GM13976 (cell line): Measurements from ENCODE around the gene ZNF221.
"Not testable (repeated sequence)": the region's sequence is repeated elsewhere in the genome, so short reads cannot be mapped to it uniquely, and the experiment has no call there.

Source experiments
- DNase-seq: peaks from one replicate; pipeline ENCODE4 v3.0.0; 2012; ENCODE audit warnings: low spot score
- in situ Hi-C: fragments of 300-500 bp; cut with MboI; formaldehyde crosslinking; loops from one replicate; pipeline ENCODE4 v1.12.0; 2022; ENCODE audit warnings: low sequenced_read_pairs, mixed read lengths, inconsistent platforms; ENCODE audit not compliant: unreplicated experiment
- TF ChIP-seq, protein P1 (sequence below): IDR thresholded peaks from 2 replicates; pipeline ENCODE4 v1.5.1; 2012; ENCODE audit warnings: borderline replicate concordance, mild to moderate bottlenecking; ENCODE audit not compliant: insufficient read depth; ENCODE audit errors: extremely low read depth, missing control alignments, control extremely low read depth

The ZNF221 gene

DNA sequence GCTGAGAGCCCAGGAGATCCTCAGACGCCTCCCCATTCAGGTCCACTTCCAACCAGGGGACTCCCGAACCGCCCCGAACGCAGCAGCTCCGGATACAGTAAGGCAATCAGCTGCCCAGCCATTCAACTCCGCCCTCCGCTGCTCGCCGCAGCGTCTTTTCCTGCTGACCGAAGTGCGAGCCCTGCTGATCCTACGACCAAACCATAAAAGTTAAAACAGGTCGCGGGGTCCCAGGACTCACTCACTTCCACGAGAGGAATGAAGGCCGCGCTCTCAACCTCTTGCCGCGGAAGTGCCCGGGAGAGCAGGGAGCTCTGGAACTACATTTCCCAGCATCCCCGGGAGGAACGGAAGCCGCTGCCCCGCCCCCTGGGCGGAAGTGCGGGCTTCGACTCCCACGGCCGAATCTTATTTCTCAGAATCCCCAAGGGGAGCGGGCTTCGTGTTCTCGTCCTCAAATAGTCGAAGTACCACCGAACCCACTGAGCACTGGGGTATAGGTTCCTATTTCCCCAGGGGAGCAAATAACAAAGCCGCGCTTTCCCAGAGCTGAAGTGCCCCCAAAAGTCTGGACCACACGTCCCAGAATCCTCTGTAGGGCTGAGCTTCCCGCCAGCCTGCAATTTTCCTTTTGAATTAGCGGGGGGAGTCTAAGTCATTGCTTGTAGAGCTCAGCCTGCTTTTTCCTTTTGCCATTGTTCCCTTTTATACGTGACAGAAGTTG, 15.9 kb upstream of the ZNF221 start, which contains the start of gene ZNF45:
TSS of gene ZNF45 (minus strand) at position 298 of the 724 bp plus-strand sequence. CDS start 13,097 bp downstream, outside the sequence.
- DNase-seq, result peak; percentile 93
- TF ChIP-seq, protein P1, sequence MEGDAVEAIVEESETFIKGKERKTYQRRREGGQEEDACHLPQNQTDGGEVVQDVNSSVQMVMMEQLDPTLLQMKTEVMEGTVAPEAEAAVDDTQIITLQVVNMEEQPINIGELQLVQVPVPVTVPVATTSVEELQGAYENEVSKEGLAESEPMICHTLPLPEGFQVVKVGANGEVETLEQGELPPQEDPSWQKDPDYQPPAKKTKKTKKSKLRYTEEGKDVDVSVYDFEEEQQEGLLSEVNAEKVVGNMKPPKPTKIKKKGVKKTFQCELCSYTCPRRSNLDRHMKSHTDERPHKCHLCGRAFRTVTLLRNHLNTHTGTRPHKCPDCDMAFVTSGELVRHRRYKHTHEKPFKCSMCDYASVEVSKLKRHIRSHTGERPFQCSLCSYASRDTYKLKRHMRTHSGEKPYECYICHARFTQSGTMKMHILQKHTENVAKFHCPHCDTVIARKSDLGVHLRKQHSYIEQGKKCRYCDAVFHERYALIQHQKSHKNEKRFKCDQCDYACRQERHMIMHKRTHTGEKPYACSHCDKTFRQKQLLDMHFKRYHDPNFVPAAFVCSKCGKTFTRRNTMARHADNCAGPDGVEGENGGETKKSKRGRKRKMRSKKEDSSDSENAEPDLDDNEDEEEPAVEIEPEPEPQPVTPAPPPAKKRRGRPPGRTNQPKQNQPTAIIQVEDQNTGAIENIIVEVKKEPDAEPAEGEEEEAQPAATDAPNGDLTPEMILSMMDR, result no peak
- in situ Hi-C loops, result no loop called here

DNA sequence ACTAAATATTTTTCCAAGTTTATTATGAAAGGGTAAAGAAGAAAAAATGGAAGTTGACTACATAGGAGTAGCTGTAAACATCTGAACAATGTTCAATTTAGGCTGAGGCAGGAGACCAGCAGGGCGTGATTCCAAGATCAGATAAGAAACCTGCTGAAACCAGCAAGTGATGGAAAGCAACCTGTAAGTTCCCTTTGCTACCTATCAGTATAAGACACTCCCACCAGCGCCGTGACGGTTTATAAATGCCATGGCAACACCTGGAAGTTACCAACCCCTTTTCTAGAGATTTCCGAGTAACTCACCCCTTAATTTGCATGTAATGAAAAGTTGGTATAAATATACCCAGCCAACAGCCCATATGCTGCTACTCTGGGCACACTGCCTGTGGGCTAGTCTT, 14.8 kb upstream of the ZNF221 start:
- in situ Hi-C loops, result no loop called here
- DNase-seq, result no peak
- TF ChIP-seq, protein P1, result no peak

DNA sequence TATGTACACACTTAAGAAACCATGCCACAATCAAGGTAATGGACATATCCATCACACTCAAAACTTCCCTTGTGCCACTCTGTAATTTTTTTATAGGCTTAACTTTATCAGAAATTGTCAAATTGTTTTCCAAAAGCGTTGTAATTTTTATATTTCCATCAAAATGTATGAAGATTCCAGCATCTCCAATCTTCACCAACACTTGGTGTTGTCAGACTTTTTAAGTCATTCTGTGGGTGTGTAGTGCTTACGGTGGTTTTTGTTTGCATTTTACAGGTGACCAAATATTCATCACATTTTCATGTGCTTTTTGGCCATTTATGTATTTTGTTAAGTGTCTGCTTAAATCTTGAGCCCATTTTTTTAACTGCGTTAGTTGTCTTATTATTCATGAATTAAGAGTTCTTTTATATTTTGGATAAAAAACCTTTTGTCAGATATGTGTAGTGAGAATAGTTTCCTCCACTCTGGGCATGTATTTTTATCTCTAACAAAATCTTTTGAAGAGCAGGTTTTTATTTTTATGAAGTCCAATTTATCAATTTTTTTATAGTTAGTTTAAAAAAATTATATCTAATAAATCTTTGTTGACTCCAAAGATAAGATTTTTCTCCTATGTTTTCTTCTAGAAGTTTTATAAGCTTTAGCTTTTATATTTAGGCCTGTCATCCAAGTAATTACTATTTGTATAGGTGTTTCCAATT, 11.3 kb upstream of the ZNF221 start:
- in situ Hi-C loops, result no loop called here
- no peak for DNase-seq
- TF ChIP-seq, protein P1, result no peak

DNA sequence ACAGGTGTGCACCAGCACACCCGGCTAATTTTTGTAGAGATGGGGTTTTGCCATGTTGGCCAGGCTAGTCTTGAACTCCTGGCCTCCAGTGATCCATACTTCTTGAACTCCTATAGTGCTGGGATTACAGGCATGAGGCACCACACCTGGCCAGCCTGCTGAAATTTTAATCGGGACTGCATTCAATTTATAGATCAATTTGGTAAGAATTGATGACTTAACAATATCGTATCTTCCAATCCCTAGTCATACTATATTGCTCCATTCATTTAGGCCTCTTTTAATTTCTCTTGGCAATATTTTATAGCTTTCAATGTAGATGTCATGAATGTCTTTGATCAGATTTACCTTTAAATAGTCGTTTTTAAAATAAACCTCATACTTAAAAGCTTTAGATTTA, 10.3 kb upstream of the ZNF221 start:
- TF ChIP-seq, protein P1, result no peak
- in situ Hi-C loops, result no loop called here
- no peak for DNase-seq

DNA sequence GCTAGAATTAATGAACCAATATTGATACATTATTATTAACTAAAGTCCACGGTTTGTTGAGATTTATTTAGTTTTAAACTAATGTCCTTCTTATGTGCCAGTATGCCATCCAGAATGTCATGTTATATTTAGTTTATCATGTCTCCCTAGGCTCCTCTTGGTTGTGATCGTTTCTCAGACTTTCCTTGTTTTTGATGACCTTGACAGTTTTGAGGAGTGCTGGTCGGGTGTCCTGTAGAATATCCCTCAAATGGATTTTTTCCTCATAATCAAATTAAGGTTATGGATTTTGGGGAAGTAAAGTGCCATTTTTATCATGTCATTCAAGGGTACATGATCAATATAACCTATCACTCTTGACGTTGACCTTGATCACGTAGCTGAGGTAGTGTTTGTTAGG, 9.8 kb upstream of the ZNF221 start:
- TF ChIP-seq, protein P1, result no peak
- in situ Hi-C loops, result no loop called here
- DNase-seq, result no peak

DNA sequence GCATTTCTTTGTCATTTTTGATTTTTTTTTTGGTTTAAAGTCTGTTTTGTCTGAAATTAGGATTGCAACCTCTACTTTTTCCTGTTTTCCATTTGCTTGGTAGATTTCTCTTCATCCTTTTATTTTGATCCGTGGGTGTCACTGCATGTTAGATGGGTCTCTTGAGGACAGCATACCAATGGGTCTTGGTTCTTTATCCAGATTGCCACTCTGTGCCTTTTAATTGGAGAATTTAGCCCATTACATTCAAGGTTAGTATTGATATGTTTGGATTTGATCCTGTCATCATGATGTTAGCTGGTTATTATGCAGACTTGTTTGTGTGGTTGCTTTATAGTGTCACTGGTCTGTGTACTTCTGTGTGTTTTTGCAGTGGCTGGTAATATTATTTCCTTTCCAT, 3.6 kb upstream of the ZNF221 start:
- DNase-seq, in situ Hi-C loops: not testable (repeated sequence)

DNA sequence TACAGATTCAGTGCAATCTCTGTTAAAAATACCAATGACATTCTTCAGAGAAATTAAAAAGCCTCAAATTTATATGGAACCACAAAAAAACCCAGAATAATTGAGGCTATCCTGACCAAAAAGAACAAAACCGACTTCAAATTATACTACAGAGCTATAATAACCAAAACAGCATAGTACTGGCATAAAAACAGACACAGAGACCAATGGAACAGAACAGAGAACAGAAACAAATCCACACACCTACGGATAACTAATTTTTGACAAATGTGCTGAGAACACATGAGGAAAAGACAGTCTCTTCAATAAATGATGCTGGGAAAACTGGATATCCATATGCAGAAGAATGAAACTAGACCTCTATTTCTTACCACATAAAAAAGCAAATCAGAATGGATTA, 1.2 kb upstream of the ZNF221 start:
- DNase-seq, in situ Hi-C loops: not testable (repeated sequence)
